PC-9 (cell line): Measurements from ENCODE around the gene DOLPP1. TPM values are rescaled to one million over a fixed set of nuclear protein-coding genes. Genes with fewer than 3 reads are reported as not detected.

Source experiments
- BruUV-seq: library from RNA; stranded (reverse); fragments of 400-500 nt; replicated peaks from 2 replicates; lab custom pipeline; 2021; lab: Mats Ljungman, UMichigan
- CTCF ChIA-PET: fragments of 300-600 bp; sonication (Branson Sonifier 250); formaldehyde crosslinking; loops from one replicate; lab custom pipeline; 2022; ENCODE audit warnings: antibody characterized with exemption; lab: Charles Lee
- POLR2A ChIA-PET: fragments of 300-600 bp; sonication (Branson Sonifier 250); formaldehyde crosslinking; loops from one replicate; lab custom pipeline; 2022; ENCODE audit warnings: antibody characterized with exemption; ENCODE audit not compliant: unreplicated experiment; lab: Charles Lee
- DNase-seq, 2 experiments: peaks; one replicate each; pipeline versions ENCODE4 v3.0.0 to v3.0.0-alpha.2; 2015 to 2022; ENCODE audit warnings: mixed read lengths in 1 of 2
- H2AFZ ChIP-seq: fragments of 200-600 bp; sonication (generic); 2 replicates; pipeline ENCODE4 v1.8.1; 2017; ENCODE audit warnings: antibody characterized with exemption
- H3F3A ChIP-seq: fragments of 200-600 bp; sonication (generic); 2 replicates; pipeline ENCODE4 v1.8.1; 2017; ENCODE audit warnings: antibody characterized with exemption, mild to moderate bottlenecking, low read depth; ENCODE audit not compliant: insufficient read depth
- H3K27ac ChIP-seq: fragments of 200-600 bp; sonication (generic); 2 replicates; pipeline ENCODE4 v1.6.1; 2016; ENCODE audit warnings: mixed run types
- H3K27me3 ChIP-seq: fragments of 200-600 bp; sonication (generic); 2 replicates; pipeline ENCODE4 v1.6.1; 2016; ENCODE audit warnings: low read depth, mixed run types; ENCODE audit not compliant: insufficient read depth
- H3K36me3 ChIP-seq: fragments of 200-600 bp; sonication (generic); 2 replicates; pipeline ENCODE4 v1.6.1; 2016; ENCODE audit warnings: low read depth, mixed run types
- H3K4me1 ChIP-seq: fragments of 200-600 bp; sonication (generic); replicated peaks from 2 replicates; pipeline ENCODE4 v1.6.1; 2016; ENCODE audit warnings: mixed run types; ENCODE audit not compliant: insufficient read depth
- H3K4me2 ChIP-seq: fragments of 200-600 bp; sonication (generic); 2 replicates; pipeline ENCODE4 v1.6.1; 2017; ENCODE audit warnings: mixed run types
- H3K4me3 ChIP-seq: fragments of 200-600 bp; sonication (generic); 2 replicates; pipeline ENCODE4 v1.6.1; 2016; ENCODE audit warnings: mixed run types
- H3K79me2 ChIP-seq: fragments of 200-600 bp; sonication (generic); 2 replicates; pipeline ENCODE4 v1.6.1; 2017; ENCODE audit warnings: low read depth, mixed run types
- H3K9me2 ChIP-seq: fragments of 200-600 bp; sonication (generic); 2 replicates; pipeline ENCODE4 v1.8.1; 2017; ENCODE audit warnings: mild to moderate bottlenecking; ENCODE audit not compliant: insufficient read depth
- H3K9me3 ChIP-seq: fragments of 200-600 bp; sonication (generic); 2 replicates; pipeline ENCODE4 v1.8.1; 2016; ENCODE audit warnings: low read depth; ENCODE audit not compliant: insufficient read depth
- H4K20me1 ChIP-seq: fragments of 200-600 bp; sonication (generic); 2 replicates; pipeline ENCODE4 v1.8.1; 2017; ENCODE audit not compliant: insufficient read depth
- CTCF ChIP-seq: fragments of 200-600 bp; sonication (generic); conservative IDR thresholded peaks from 2 replicates; pipeline ENCODE4 v1.6.1; 2017; ENCODE audit warnings: mixed run types, antibody characterized with exemption, mild to moderate bottlenecking, moderate library complexity
- EZH2 ChIP-seq: fragments of 200-600 bp; sonication (generic); IDR thresholded peaks from 2 replicates; pipeline ENCODE4 v1.8.0; 2017; ENCODE audit warnings: antibody characterized with exemption, low read depth
- intact Hi-C: fragments of 100-400 bp; cut with micrococcal nuclease; formaldehyde crosslinking; loops from one replicate; pipeline ENCODE4 v1.10.0; 2022; ENCODE audit not compliant: unreplicated experiment
- total RNA-seq: library from RNA; stranded (reverse); gene quantifications from 2 replicates; pipeline ENCODE4 v1.2.3, GENCODE V29; 2021

The DOLPP1 gene
- total RNA-seq, 1 experiment from 2014 or later, result 24.4 TPM

- POLR2A ChIA-PET, result no interaction called here
- H3K4me1 ChIP-seq, result peaks cover 21% of the 10 kb centered on the region
- no peaks in the 10 kb centered on the region for H4K20me1 ChIP-seq
- H3K4me2 ChIP-seq, result no peak overlapping the region
- DNase-seq, result no peak
- intact Hi-C loops, result no loop called here
- no peaks in the 10 kb centered on the region for H3K36me3 ChIP-seq
- TF ChIP-seq CTCF, result no peak
- H3K79me2 ChIP-seq, result no peaks in the 10 kb centered on the region
- no peak overlapping the region for H2AFZ ChIP-seq
- H3K4me3 ChIP-seq, result no peak overlapping the region
- no peaks in the 10 kb centered on the region for H3K9me3 ChIP-seq
- CTCF ChIA-PET, result no interaction called here
- BruUV-seq, result no TSS peak
- H3K9me2 ChIP-seq, result no peaks in the 10 kb centered on the region
- peaks cover 22% of the 10 kb centered on the region; the same call in 1 of the 2 replicates for H3F3A ChIP-seq
- no peaks in the 10 kb centered on the region for H3K27me3 ChIP-seq
- no peak overlapping the region for H3K27ac ChIP-seq
These were observed 25.2 kb downstream of the DOLPP1 start for GRCh38 chr9:129105857-129106694.

GRCh38 chr9:129107651-129108050 lies 26.7 kb downstream of the DOLPP1 start:
- H4K20me1 ChIP-seq, result no peaks in the 10 kb centered on the region
- peaks cover 10% of the 10 kb centered on the region for H3K79me2 ChIP-seq
- no peak overlapping the region for H3K4me3 ChIP-seq
- intact Hi-C loops, result no loop called here
- ChIA-PET CTCF (no interaction called here), POLR2A (interaction anchor here (0.6 kb wide), 1 partner anchor 504 kb away, joined by 7 read pairs; no protein-coding TSS in a partner anchor)
- H3K9me3 ChIP-seq, result no peaks in the 10 kb centered on the region
- no peaks in the 10 kb centered on the region for H3K36me3 ChIP-seq
- H3K27ac ChIP-seq, result no peak overlapping the region
- no peak overlapping the region for H2AFZ ChIP-seq
- no TSS peak for BruUV-seq
- no peak overlapping the region for H3K4me2 ChIP-seq
- no peaks in the 10 kb centered on the region for H3K27me3 ChIP-seq
- no peak for TF ChIP-seq CTCF
- no peak for TF ChIP-seq EZH2
- no peaks in the 10 kb centered on the region for H3K9me2 ChIP-seq
- no peak for DNase-seq
- H3K4me1 ChIP-seq, result peaks cover 26% of the 10 kb centered on the region
- peaks cover 22% of the 10 kb centered on the region; the same call in 1 of the 2 replicates for H3F3A ChIP-seq

GRCh38 chr9:129108083-129108804 lies 27.3 kb downstream of the DOLPP1 start:
- Histone ChIP-seq H3K79me2 (peaks cover 16% of the 10 kb centered on the region), H2AFZ (no peak overlapping the region), H3F3A (peaks cover 22% of the 10 kb centered on the region; the same call in 1 of the 2 replicates), H3K4me1 (peaks cover 22% of the 10 kb centered on the region), H3K36me3 (no peaks in the 10 kb centered on the region), H3K27me3 (no peaks in the 10 kb centered on the region), H3K4me3 (no peak overlapping the region), H3K27ac (no peak overlapping the region), H3K9me2 (no peaks in the 10 kb centered on the region), H4K20me1 (no peaks in the 10 kb centered on the region), H3K4me2 (no peak overlapping the region), H3K9me3 (no peaks in the 10 kb centered on the region)
- TF ChIP-seq EZH2 (no peak), CTCF (no peak)
- ChIA-PET CTCF (no interaction called here), POLR2A (interaction anchor here (0.6 kb wide), 1 partner anchor 503 kb away, joined by 7 read pairs; no protein-coding TSS in a partner anchor)
- DNase-seq, result no peak
- intact Hi-C loops, result no loop called here
- BruUV-seq, result no TSS peak
